Measurements from ENCODE around the gene BRD1. TPM values are rescaled to one million over a fixed set of nuclear protein-coding genes. Genes with fewer than 3 reads are reported as not detected.

BRD1 gene
- total and polyA plus RNA-seq, 2 experiments from 2014 or later, result 12.3 to 33.8 TPM

GRCh38 chr22:49765951-49766350 lies 61.7 kb downstream of the BRD1 start:
- no peak for TF ChIP-seq CREB1 (CRISPR knock-in tag; IDR thresholded peaks at IDR 0.05; ENCODE audit: low read depth)
- TF ChIP-seq ETS1 (IDR thresholded peaks at IDR 0.05), result no peak
- no peak for TF ChIP-seq NANOG (IDR thresholded peaks at IDR 0.05; ENCODE audit: borderline replicate concordance)
- TF ChIP-seq ZNF462 (CRISPR knock-in tag; IDR thresholded peaks at IDR 0.05), result no peak
- TF ChIP-seq STAT1 (IDR thresholded peaks at IDR 0.05; ENCODE audit: unreplicated experiment), result no peak
- TF ChIP-seq POLR2AphosphoS5 (IDR thresholded peaks at IDR 0.05; ENCODE audit: low read depth), result no peak
- TF ChIP-seq ZNF114 (CRISPR knock-in tag; IDR thresholded peaks at IDR 0.05), result no peak
- TF ChIP-seq REST (IDR thresholded peaks at IDR 0.05; ENCODE audit: unreplicated experiment), result no peak
- no peak for TF ChIP-seq CTCF (conservative IDR thresholded peaks at IDR 0.05; ENCODE audit: low read depth in 2 of 2)
- TF ChIP-seq EZH2phosphoT487 (IDR thresholded peaks at IDR 0.05; ENCODE audit: unreplicated experiment), result no peak
- no peak for TF ChIP-seq ZNF331 (CRISPR knock-in tag; IDR thresholded peaks at IDR 0.05; ENCODE audit: low read depth)
- TF ChIP-seq EZH2 (IDR thresholded peaks at IDR 0.05; ENCODE audit: low read depth, unreplicated experiment), result no peak
- no peak for TF ChIP-seq JUNB (IDR thresholded peaks at IDR 0.05; ENCODE audit: unreplicated experiment)
- H3K4me3 Mint-ChIP-seq, result no peak overlapping the region

More at GRCh38 chr22:49765951-49766350, 61.7 kb downstream of the BRD1 start:
- Histone ChIP-seq H3F3A (replicated peaks; ENCODE audit: low read depth) (no peaks in the 10 kb centered on the region), H3K36me3 (ENCODE audit: insufficient read depth) (no peaks in the 10 kb centered on the region), H2AFZ (no peak overlapping the region), H3K27ac (ENCODE audit: low read depth) (no peak overlapping the region), H3K27me3 (ENCODE audit: insufficient read depth) (no peaks in the 10 kb centered on the region), H3K4me3 (no peak overlapping the region), H3K9me2 (ENCODE audit: insufficient read depth) (no peaks in the 10 kb centered on the region), H4K20me1 (replicated peaks; ENCODE audit: insufficient read depth) (no peaks in the 10 kb centered on the region), H3K4me2 (no peak overlapping the region), H3K79me2 (replicated peaks; ENCODE audit: insufficient read depth) (no peaks in the 10 kb centered on the region), H3K4me1 (ENCODE audit: insufficient read depth) (no peaks in the 10 kb centered on the region)
- H3K9me3 Mint-ChIP-seq, result peaks cover 14% of the 10 kb centered on the region
- DNase-seq (ENCODE audit: low spot score) (no peak), ATAC-seq (no peak)
- H3K4me1 Mint-ChIP-seq, result peaks cover 3% of the 10 kb centered on the region
- H3K36me3 Mint-ChIP-seq (ENCODE audit: low read depth), result peaks cover 6% of the 10 kb centered on the region
- peaks cover 12% of the 10 kb centered on the region for H3K27me3 Mint-ChIP-seq (ENCODE audit: insufficient read depth, low read depth, poor library complexity)
- H3K27ac Mint-ChIP-seq, result no peak overlapping the region

Measured in GM23338 (cell line).